ENCODE results near the gene PKNOX1. TPM values are rescaled to one million over a fixed set of nuclear protein-coding genes. Genes with fewer than 3 reads are reported as not detected.
"Not testable (repeated sequence)": the region's sequence is repeated elsewhere in the genome, so short reads cannot be mapped to it uniquely, and the experiment has no call there.

The PKNOX1 gene
- polyA plus RNA-seq, 1 donor: 21.0 TPM

- not testable (repeated sequence) for DNase-seq
Observed at GRCh38 chr21:43062955-43063664, 88.7 kb downstream of the PKNOX1 start.

- DNase-seq: not testable (repeated sequence)
Observed at GRCh38 chr21:43064265-43064917, 90.0 kb downstream of the PKNOX1 start.

GRCh38 chr21:43065991-43066390 is 91.6 kb downstream of the PKNOX1 start:
- DNase-seq: not testable (repeated sequence)

- DNase-seq: not testable (repeated sequence)
Observed at GRCh38 chr21:43066690-43067089, 92.3 kb downstream of the PKNOX1 start.

- not testable (repeated sequence) for DNase-seq
Observed at GRCh38 chr21:43068065-43068464, 93.7 kb downstream of the PKNOX1 start.

GRCh38 chr21:43069682-43070081 is 95.3 kb downstream of the PKNOX1 start:
- DNase-seq: not testable (repeated sequence)

GRCh38 chr21:43072742-43073141 is 98.4 kb downstream of the PKNOX1 start:
- DNase-seq: not testable (repeated sequence)

GRCh38 chr21:43074401-43075169 is 100.2 kb downstream of the PKNOX1 start:
- DNase-seq: not testable (repeated sequence)

- DNase-seq: not testable (repeated sequence)
Observed at GRCh38 chr21:43075170-43076022, 101.0 kb downstream of the PKNOX1 start, which contains the start of gene CBS. Gene CBS (minus strand): TSS chr21:43075835. CDS start chr21:43072193, 3,642 bp downstream.

GRCh38 chr21:43076023-43076637 is 101.8 kb downstream of the PKNOX1 start:
- DNase-seq: not testable (repeated sequence)

GRCh38 chr21:43076643-43077042 is 102.3 kb downstream of the PKNOX1 start:
- not testable (repeated sequence) for DNase-seq

GRCh38 chr21:43082587-43083300 is 108.4 kb downstream of the PKNOX1 start:
- not testable (repeated sequence) for DNase-seq

Other genes with a start within 250 kb of the PKNOX1 start
- 10.0 TPM for gene WDR4, start 95.0 kb upstream of the PKNOX1 start, polyA plus RNA-seq (ENCODE audit: insufficient read length)
- gene NDUFV3, start 81.3 kb upstream of the PKNOX1 start, polyA plus RNA-seq (ENCODE audit: insufficient read length): 37.6 TPM
- 1.3 TPM for gene ERVH48-1, start 48.9 kb upstream of the PKNOX1 start, polyA plus RNA-seq (ENCODE audit: insufficient read length)
- 15.2 TPM for gene CBS, start 101.3 kb downstream of the PKNOX1 start, polyA plus RNA-seq (ENCODE audit: insufficient read length)
- gene U2AF1, start 133.0 kb downstream of the PKNOX1 start, polyA plus RNA-seq (ENCODE audit: insufficient read length): 24.6 TPM
- gene CRYAA, start 194.4 kb downstream of the PKNOX1 start, polyA plus RNA-seq (ENCODE audit: insufficient read length): 0.34 TPM

Measured in hindlimb muscle (tissue), 1 donor.